ENCODE measurements around the gene POMGNT2.
"Not testable (repeated sequence)": the region's sequence is repeated elsewhere in the genome, so short reads cannot be mapped to it uniquely, and the experiment has no call there.

The POMGNT2 gene

DNA sequence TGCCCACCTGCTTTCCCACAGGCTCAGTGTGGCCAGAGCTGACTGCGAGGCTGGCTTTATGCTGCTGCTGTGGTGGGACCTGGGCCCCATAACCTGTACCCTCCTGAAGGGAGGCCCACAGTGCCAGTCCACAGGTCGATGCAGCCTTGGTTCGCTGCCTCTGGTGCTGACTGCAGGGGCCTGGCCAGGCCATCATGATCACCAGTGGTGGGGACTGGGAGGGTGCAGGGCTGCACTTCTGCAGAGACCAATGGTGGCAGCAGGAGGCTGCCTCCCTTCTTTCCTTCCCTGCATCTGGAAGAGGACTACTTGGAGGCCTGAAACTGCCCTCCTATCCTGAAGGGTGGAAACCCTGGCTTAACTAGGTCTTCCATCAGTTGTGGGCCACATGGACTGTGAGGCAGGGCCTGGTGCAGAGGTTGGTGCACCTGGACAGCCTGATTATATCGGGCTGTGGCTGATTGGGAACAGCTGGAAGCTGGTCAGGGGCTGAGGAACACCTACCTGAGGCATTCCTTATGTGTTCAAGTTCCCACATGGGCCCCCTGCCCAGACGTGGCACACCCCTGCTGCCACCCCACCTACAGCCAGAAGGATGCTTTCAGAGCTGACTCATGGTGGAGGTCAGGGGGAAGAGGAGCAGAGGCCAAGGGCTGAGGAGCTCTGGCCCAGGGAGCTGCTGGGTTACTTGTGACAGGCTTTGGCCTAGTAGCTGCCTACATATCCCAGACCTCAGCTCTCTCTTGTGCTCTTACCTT is 29.8 kb downstream of the POMGNT2 start:
- FAIRE-seq = no peak

DNA sequence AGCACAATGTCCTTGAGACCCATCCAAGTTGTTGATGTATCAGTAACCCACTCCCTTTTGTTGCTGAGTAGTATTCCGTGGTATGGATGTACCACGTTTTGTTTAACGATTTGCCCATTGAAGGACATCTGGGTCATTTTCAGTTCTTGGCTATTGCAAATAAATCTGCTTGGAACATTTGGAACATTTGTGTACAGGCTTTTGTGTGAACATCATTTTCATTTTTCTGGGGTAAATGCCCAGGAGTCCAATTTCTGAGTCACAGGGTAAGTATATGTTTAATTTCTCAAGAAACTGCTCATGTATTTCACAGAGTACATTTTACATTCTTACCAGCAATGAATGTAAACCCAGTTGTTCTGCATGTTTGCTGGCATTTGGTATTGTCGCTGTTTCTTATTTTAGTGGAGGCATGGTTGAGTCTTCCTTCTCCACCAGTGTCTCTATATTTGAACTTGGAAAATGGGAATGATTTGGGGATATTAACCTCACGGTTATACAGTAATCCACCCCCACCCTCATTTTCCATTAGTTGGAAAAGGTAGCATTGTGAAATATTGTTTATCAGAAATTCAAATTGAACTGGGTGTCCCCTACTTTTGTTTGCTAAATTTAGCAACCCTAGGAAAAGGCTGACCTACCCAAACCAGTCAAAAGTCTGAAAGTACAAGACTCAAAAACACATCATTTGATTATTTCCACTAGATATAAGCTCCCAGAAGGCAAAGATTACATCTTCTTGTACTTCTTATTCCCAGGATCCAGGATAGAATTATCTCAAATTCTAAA is 30.8 kb downstream of the POMGNT2 start:
- no peak for FAIRE-seq

GRCh38 chr3:43074482-43074881 is 31.4 kb downstream of the POMGNT2 start:
- no peak for FAIRE-seq

GRCh38 chr3:43073836-43074220 is 32.1 kb downstream of the POMGNT2 start:
- FAIRE-seq = no peak

- no peak for FAIRE-seq
Measured at GRCh38 chr3:43073116-43073835, 32.6 kb downstream of the POMGNT2 start.

DNA sequence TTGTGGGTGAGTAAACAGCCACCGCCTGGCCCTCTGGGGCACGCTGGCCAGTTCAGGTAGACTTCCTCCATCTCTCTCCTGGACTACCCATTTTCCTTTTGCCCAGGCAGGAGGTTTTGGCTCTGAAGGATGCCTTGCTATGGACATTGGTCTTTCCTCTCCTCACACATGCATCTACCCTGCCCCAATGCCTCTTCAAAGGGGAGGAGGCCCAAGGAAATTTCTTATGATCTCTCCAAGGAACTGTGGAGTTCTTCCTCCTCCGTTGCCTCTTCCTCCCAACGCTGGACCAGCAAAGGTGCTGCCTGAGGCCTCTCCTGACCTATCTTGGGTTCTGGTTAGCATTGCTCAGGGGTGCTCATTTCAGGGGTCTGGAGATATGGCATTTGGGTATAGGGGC is 33.5 kb downstream of the POMGNT2 start:
- no peak for FAIRE-seq

GRCh38 chr3:43071313-43071893 is 34.5 kb downstream of the POMGNT2 start:
- no peak for FAIRE-seq

GRCh38 chr3:43070670-43071069 is 35.2 kb downstream of the POMGNT2 start:
- not testable (repeated sequence) for FAIRE-seq

DNA sequence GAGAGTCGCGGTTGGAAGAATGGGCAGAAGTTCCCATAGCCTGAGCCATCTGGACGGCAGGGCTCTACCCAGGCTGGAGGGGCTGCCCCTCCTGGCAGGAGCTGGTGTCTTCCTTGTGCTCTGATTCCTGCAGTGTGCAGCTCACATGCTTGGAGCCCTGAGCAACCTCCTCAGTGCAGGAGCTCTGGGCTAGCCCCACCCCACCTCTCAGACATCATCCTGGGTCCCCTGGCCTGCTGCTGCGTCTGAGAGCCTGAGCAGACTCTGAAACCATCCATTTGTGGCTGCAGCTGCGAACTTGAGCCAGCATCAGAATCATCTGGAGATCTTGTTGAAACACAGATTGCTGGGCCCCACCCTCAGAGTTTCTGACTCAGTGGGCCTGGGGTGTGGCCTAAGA is 42.8 kb downstream of the POMGNT2 start:
- no peak for FAIRE-seq

DNA sequence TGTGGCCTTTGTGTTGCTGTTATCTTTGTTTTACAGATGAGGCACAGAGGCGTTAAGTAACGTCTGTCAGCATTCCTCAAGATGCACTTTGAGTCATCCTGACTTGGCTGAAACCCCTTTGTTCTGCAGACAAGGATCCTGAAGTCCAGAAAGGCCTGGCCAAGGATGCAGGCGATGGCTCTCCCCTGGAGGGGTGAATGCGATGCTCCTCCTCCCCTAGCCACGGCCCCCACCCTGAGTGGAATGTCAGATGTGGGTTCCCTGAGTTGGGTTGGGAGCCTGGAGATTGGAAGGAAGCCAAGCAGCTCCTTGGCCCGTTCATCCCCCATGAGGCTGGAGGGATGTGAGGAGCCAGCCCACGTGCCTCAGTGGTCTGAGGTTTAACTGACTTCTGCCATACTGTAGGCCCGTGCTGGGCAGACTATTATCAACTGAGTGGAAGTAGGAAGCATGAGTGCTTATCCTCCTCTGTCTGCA is 43.3 kb downstream of the POMGNT2 start:
- no peak for FAIRE-seq

DNA sequence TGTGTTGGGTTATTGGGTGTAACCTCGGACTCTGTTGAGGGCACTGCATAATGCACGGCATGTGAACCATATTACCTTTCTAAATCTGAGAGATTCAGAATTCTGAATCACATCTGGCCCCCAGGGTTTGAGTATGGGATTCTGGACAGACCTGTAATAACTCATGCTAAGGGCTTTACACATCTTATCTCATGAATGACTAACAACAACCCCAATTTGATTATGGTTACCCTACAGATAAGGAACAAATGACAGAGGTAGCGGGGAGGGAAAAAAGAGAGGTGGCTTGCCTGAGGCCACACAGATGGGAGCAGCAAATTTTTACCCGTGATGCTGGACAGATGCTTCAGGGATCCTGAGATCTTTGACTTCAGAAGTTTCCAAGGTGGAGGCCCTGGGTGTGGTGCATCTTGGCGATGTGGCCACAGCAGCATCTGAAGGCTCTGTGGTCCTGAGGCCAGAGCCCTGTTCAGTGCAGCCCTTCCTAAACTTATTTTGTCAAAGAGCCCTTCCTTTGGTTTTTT is 43.8 kb downstream of the POMGNT2 start:
- FAIRE-seq = no peak

- FAIRE-seq = no peak
Measured at GRCh38 chr3:43061101-43061895, 44.6 kb downstream of the POMGNT2 start.

- no peak for FAIRE-seq
Measured at GRCh38 chr3:43059456-43059855, 46.4 kb downstream of the POMGNT2 start.

DNA sequence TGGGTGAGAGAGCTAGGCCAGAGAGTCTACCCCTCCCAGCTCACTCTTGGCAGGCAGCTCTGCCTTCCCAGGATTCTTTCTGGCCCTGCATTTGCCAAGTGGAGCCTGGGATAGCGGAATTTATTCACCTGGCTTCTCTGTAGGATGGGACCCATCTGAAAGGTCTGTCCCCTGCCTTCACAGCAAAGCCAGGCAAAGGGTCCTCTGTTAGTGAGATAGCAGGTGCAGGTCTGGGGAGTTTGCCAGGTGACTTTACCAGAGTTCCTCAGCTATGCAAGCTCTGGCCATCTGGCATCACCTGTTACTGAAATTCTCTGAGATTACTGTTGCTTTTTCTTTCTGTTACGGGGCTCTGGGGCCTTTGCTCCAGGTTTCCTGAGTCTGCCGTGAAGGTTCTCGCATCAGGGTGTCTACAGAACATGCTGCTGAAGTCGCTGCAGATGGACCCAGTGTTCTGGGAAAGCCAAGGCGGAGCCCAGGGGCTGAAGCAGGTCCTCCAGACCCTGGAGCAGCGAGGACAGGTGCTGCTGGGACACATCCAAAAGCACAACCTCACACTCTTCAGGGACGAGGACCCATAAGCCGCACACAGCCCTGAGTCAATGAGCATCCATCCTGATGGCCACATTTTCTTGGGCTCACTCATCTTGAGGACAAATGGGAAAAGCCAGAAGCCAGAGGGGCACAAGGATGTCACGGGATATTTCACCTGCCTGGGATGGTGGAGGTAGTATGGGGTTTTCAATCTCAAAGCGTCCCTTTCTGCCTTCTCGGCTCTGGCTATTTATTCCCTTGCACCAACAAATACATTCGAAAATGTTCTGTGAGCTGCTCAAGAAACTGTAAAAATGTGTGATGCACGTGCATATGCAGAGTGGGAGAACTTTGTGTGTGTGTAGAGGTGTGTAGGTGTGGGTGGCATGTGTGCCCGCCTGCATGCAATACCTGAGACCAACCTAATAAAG is 49.8 kb downstream of the POMGNT2 start:
- no peak for FAIRE-seq

- no peak for FAIRE-seq
Measured at GRCh38 chr3:43055393-43055792, 50.5 kb downstream of the POMGNT2 start.

- no peak for FAIRE-seq
Measured at GRCh38 chr3:43054754-43055153, 51.1 kb downstream of the POMGNT2 start.

- FAIRE-seq = no peak
Measured at GRCh38 chr3:43053291-43053690, 52.6 kb downstream of the POMGNT2 start.

GRCh38 chr3:43048470-43048869 is 57.4 kb downstream of the POMGNT2 start:
- FAIRE-seq = no peak

DNA sequence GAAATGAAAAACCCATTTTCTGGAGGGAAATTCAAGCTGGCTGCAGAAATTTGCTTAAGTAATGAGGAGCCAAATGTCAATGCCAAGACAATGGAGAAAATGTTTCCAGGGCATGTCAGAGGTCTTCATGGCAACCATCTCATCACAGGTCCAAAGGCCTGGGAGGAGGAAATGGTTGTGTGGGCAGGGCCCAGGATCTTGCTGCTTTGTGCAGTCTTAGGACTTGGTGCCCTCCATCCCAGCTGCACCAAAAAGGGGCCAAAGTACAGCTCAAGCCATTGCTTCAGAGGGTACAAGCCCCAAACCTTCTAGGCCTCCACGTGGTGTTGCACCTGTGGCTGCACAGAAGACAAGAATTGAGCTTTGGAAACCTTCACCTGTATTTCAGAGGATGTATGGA is 59.3 kb downstream of the POMGNT2 start:
- no peak for FAIRE-seq

GRCh38 chr3:43045079-43045478 is 60.8 kb downstream of the POMGNT2 start:
- FAIRE-seq = not testable (repeated sequence)

- FAIRE-seq = no peak
Measured at GRCh38 chr3:43043793-43044192, 62.1 kb downstream of the POMGNT2 start.

Measured in TTC549 (cell line).